Ovary (tissue), 9 donors: Measurements from ENCODE around the gene STARD8. TPM values are rescaled to one million over a fixed set of nuclear protein-coding genes. Genes with fewer than 3 reads are reported as not detected.

ENCODE experiments used
- DNase-seq, 5 donors: peaks; one replicate each; pipeline ENCODE4 v3.0.0-alpha.2; 2019 to 2020
- H3K27ac ChIP-seq, 2 donors: fragments of 200-600 bp; one replicate each; pipeline versions ENCODE4 v1.5.1 to v1.8.0; 2019 to 2022
- H3K27me3 ChIP-seq: fragments of 200-600 bp; one replicate; pipeline ENCODE4 v1.8.0; 2022
- H3K36me3 ChIP-seq: fragments of 200-600 bp; sonication (generic); one replicate; pipeline ENCODE4 v1.5.1; 2019
- H3K4me1 ChIP-seq: one replicate; pipeline ENCODE4 v1.8.1; 2013; ENCODE audit warnings: mild to moderate bottlenecking, moderate library complexity; ENCODE audit not compliant: insufficient read depth
- H3K4me3 ChIP-seq: fragments of 200-600 bp; sonication (generic); one replicate; pipeline ENCODE4 v1.5.1; 2017
- H3K9me3 ChIP-seq, 2 donors: fragments of 200-600 bp in 1 of 2; sonication (generic) in 1 of 2; one replicate each; pipeline versions ENCODE4 v1.5.1 to v1.8.1; 2013 to 2019; ENCODE audit warnings: mild to moderate bottlenecking in 1 of 2, moderate library complexity in 1 of 2
- EP300 ChIP-seq: sonication (generic); formaldehyde crosslinking; IDR thresholded peaks from one replicate; pipeline ENCODE4 v1.6.1; 2017; ENCODE audit warnings: antibody characterized with exemption
- POLR2A ChIP-seq: fragments of 450-650 bp; IDR thresholded peaks from one replicate; pipeline ENCODE4 v1.6.1; 2017; ENCODE audit warnings: antibody characterized with exemption, mild to moderate bottlenecking, moderate library complexity
- WGBS, 3 donors: extraction: QIAGEN DNeasy Blood & Tissue Kit in 1 of 3; methylation state at CpG; one replicate each; pipeline versions ENCODE4 v1.1.5 to v1.1.7; 2013 to 2017; 5-methylcytosine and 5-hydroxymethylcytosine counted together
- intact Hi-C, 4 donors: fragments of 100-400 bp; cut with DNase I; formaldehyde crosslinking; loops; one replicate each; pipeline versions ENCODE4 v1.11.0 to v1.15.1; 2022 to 2023
- polyA plus RNA-seq, 2 donors: library from polyadenylated mRNA; stranded (reverse); fragments of 200-250 nt in 1 of 2; fragments of 350-450 nt in 1 of 2; fragmentation: Illumina TruSeq in 1 of 2; extraction: RNeasy Lipid Tissue Mini Kit (QIAGEN cat#74804) in 1 of 2; gene quantifications; one replicate each; pipeline ENCODE4 v1.2.3, GENCODE V29; 2013 to 2014
- total RNA-seq, 7 donors: library from RNA; depleted of rRNA in 2 of 7; stranded (reverse); fragments of >200 nt in 2 of 7; fragmentation: NEBNext Ultra II Directional in 3 of 7; extraction: Animal tissue kit (Norgen Biotek cat#: 25700) in 3 of 7; gene quantifications; one replicate each; pipeline versions ENCODE4 v1.1.0 to v1.2.4, GENCODE V29; 2016 to 2023
- TF ChIP-seq, protein P1 (sequence below), 3 donors: fragments of 450-650 bp in 2 of 3; fragments of 200-600 bp in 1 of 3; IDR thresholded peaks; one replicate each; pipeline versions ENCODE4 v1.5.1 to v1.8.0; 2016 to 2022; ENCODE audit warnings: antibody characterized with exemption in 3 of 3, mild to moderate bottlenecking in 1 of 3
- donor health status: DM: no; HTN: no; CAD: no; lungs with moderate emphysema.
- donor health status: DM: no; HTN: no; CAD: no.
- donor health status: Bipolar disorder and iron deficiency.
- donor health status: DM: yes; HTN: yes; CAD: no.
- donor health status: DM: no; HTN: no; CAD: no.
- donor health status: DM: yes; HTN: yes; CAD: no.

The STARD8 gene
- total and polyA plus RNA-seq, 9 donors = 2.3 to 7.8 (median 4.6) TPM

DNA sequence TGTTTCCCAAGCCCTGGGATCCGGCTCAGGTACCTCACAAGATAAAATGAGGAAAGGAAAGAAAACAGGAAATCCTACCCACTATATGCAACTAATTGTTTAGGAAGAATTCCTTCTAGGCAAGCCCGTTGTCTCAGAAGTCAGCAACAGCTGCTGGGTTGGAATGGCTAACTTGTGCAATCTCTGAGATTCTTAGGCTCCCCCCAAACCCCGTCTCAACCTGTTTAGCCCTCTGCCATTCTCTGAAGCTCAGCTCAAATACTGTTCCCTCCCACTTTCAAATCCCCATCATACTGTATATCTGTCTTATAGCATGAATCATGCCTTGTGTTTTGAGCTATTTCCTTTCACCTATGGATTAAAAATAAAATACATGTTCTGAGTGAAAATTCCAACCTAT lies 28.9 kb downstream of the STARD8 start:
- 38 to 55% (median 44%) methylated on average over 3 of the region's 3 CpGs for WGBS, 3 donors
- Histone ChIP-seq H3K9me3 (no peaks in the 10 kb centered on the region), H3K4me3 (no peak overlapping the region), H3K27ac (no peak overlapping the region), H3K27me3 (no peaks in the 10 kb centered on the region), H3K36me3 (no peaks in the 10 kb centered on the region), H3K4me1 (peaks cover 4% of the 10 kb centered on the region)
- TF ChIP-seq EP300 = no peak
- TF ChIP-seq POLR2A = no peak
- TF ChIP-seq, protein P1, sequence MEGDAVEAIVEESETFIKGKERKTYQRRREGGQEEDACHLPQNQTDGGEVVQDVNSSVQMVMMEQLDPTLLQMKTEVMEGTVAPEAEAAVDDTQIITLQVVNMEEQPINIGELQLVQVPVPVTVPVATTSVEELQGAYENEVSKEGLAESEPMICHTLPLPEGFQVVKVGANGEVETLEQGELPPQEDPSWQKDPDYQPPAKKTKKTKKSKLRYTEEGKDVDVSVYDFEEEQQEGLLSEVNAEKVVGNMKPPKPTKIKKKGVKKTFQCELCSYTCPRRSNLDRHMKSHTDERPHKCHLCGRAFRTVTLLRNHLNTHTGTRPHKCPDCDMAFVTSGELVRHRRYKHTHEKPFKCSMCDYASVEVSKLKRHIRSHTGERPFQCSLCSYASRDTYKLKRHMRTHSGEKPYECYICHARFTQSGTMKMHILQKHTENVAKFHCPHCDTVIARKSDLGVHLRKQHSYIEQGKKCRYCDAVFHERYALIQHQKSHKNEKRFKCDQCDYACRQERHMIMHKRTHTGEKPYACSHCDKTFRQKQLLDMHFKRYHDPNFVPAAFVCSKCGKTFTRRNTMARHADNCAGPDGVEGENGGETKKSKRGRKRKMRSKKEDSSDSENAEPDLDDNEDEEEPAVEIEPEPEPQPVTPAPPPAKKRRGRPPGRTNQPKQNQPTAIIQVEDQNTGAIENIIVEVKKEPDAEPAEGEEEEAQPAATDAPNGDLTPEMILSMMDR (IDR thresholded peaks at IDR 0.05) = no peak
- intact Hi-C loops = no loop called here
- DNase-seq = no peak

DNA sequence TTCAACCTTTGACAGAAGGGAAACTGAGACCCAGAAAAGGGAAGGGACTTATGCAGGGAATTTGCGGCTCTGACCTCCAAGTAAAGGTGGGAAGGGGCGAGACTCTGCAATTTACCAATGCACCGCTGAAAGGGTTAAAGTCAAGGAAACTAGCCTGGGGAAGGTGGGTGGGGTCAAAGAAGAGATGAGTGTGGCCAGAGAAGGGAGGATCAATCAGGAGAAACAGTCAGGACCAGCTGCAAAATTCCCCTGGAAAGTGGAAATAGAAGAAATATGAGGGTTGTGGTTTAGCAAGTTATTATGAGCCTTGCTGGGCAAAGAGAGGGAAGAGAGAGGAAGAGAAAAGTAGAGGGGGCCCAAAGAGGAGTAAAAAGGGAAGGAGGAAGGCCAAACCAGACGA lies 30.5 kb downstream of the STARD8 start:
- intact Hi-C loops = no loop called here
- Histone ChIP-seq H3K27me3 (no peaks in the 10 kb centered on the region), H3K9me3 (no peaks in the 10 kb centered on the region), H3K4me3 (no peak overlapping the region), H3K27ac (no peak overlapping the region), H3K4me1 (no peaks in the 10 kb centered on the region), H3K36me3 (no peaks in the 10 kb centered on the region)
- DNase-seq = no peak
- WGBS, 3 donors = 56 to 58% (median 58%) methylated on average over 4 of the region's 4 CpGs
- TF ChIP-seq, protein P1 (IDR thresholded peaks at IDR 0.05) = no peak
- no peak for TF ChIP-seq POLR2A
- no peak for TF ChIP-seq EP300

DNA sequence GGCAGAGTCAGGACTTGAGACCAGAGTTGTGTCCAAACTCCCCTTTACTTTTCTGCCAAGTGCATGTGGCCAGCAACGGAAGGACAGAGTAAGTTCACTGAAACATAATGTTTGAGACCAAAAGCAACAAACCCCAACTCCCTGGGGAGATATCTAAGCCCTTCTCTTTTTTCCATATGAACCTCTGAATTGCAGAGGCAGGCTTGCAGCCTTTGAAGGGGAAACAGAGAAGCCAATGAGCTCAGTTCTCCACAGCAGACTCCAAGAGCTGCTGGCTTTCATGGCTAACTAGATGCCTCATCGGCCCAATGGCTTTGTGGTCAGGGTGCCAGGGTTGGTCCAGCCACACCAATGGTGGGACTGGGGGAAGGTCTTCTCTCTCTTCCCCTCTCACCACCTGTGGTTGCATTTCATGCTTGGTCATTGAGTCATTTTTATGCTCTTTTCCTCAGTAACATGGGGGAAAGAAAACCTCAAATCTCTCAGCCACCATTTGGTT lies 34.0 kb downstream of the STARD8 start:
- H3K9me3 ChIP-seq = no peaks in the 10 kb centered on the region
- 48 to 68% (median 57%) methylated on average over 2 of the region's 2 CpGs for WGBS, 3 donors
- TF ChIP-seq POLR2A (no peak), EP300 (no peak)
- TF ChIP-seq, protein P1 (IDR thresholded peaks at IDR 0.05) = no peak
- no peak overlapping the region for H3K4me3 ChIP-seq
- DNase-seq = no peak
- H3K36me3 ChIP-seq = no peaks in the 10 kb centered on the region
- intact Hi-C loops = no loop called here
- H3K27me3 ChIP-seq = no peaks in the 10 kb centered on the region
- no peaks in the 10 kb centered on the region for H3K4me1 ChIP-seq
- H3K27ac ChIP-seq = no peak overlapping the region

- Histone ChIP-seq H3K4me3 (no peak overlapping the region), H3K9me3 (no peaks in the 10 kb centered on the region), H3K4me1 (no peaks in the 10 kb centered on the region), H3K27ac (no peak overlapping the region), H3K27me3 (no peaks in the 10 kb centered on the region), H3K36me3 (no peaks in the 10 kb centered on the region)
- TF ChIP-seq POLR2A (no peak), EP300 (no peak)
- TF ChIP-seq, protein P1 (IDR thresholded peaks at IDR 0.05) = no peak
- WGBS, 3 donors = 70 to 79% (median 77%) methylated on average over 3 of the region's 3 CpGs
- no peak for DNase-seq
- intact Hi-C loops = no loop called here
Measured at GRCh38 chrX:68682790-68683189, 35.3 kb downstream of the STARD8 start.
